Bronchial epithelial cell (primary cell): ENCODE data around the gene PPM1K. TPM values are rescaled to one million over a fixed set of nuclear protein-coding genes. Genes with fewer than 3 reads are reported as not detected.

Experiments used
- DNase-seq: peaks from one replicate; pipeline ENCODE4 v3.0.0-alpha.2; 2010; ENCODE audit warnings: low read depth
- FAIRE-seq: peaks from 2 replicates; lab custom pipeline; 2011; peaks lifted over from hg19 to GRCh38; lab: Jason Lieb, UNC
- H3K27me3 ChIP-seq: 2 replicates; pipeline ENCODE4 v1.5.1; 2011; ENCODE audit warnings: low read length; ENCODE audit not compliant: control insufficient read depth, insufficient read depth
- H3K36me3 ChIP-seq: 2 replicates; pipeline ENCODE4 v1.5.1; 2011; ENCODE audit warnings: low read length; ENCODE audit not compliant: control insufficient read depth, insufficient read depth
- H3K4me3 ChIP-seq: 2 replicates; pipeline ENCODE4 v1.5.1; 2011; ENCODE audit warnings: mild to moderate bottlenecking, low read depth, low read length, control low read depth
- total RNA-seq: library from RNA; depleted of rRNA; stranded (reverse); fragments of >200 nt; gene quantifications from 2 replicates; pipeline ENCODE4 v1.2.1, GENCODE V29; 2014
- TF ChIP-seq, protein P1 (sequence below): IDR thresholded peaks from 2 replicates; pipeline ENCODE4 v1.5.1; 2011; ENCODE audit warnings: mild to moderate bottlenecking, moderate library complexity, low read length, control low read depth, inconsistent platforms; ENCODE audit not compliant: insufficient read depth, severe bottlenecking

The PPM1K gene
- total RNA-seq, 1 donor from 2014 or later = 9.5 TPM

DNA sequence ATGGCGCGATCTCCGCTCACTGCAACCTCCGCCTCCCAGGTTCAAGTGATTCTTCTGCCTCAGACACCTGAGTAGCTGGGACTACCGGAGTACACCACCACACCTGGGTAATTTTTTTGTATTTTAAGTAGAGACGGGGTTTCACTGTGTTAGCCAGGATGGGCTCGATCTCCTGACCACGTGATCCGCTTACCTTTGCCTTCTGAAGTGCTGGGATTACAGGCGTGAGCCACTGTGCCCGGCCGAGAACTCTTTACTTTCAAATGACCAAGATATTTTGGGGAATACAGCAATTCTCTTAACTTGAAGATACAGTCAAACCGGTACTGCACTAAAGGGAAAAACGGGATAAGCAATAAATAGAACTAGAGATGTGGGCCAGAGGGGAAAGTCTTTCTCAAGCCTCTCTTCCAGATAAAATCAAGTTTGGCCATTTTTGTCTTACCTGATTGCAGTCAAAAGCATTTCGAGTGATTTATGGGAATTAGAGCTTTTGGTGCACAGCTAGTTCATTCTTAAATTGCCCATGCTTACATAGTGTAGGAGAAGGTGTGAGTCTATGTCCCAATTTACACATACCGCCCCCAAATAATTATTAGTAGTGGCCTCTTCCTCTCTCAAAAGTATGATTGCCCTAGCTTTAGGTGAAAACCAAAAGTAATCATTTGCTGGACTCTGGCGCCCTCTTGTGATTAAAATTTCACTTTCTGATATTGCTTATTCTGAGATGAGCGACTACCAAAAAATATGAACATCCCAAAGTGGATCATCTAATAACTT, 72.7 kb downstream of the PPM1K start:
- H3K36me3 ChIP-seq = no peaks in the 10 kb centered on the region
- FAIRE-seq = no peak
- no peaks in the 10 kb centered on the region for H3K27me3 ChIP-seq
- peak; percentile 34 for DNase-seq
- no peak overlapping the region for H3K4me3 ChIP-seq
- TF ChIP-seq, protein P1, sequence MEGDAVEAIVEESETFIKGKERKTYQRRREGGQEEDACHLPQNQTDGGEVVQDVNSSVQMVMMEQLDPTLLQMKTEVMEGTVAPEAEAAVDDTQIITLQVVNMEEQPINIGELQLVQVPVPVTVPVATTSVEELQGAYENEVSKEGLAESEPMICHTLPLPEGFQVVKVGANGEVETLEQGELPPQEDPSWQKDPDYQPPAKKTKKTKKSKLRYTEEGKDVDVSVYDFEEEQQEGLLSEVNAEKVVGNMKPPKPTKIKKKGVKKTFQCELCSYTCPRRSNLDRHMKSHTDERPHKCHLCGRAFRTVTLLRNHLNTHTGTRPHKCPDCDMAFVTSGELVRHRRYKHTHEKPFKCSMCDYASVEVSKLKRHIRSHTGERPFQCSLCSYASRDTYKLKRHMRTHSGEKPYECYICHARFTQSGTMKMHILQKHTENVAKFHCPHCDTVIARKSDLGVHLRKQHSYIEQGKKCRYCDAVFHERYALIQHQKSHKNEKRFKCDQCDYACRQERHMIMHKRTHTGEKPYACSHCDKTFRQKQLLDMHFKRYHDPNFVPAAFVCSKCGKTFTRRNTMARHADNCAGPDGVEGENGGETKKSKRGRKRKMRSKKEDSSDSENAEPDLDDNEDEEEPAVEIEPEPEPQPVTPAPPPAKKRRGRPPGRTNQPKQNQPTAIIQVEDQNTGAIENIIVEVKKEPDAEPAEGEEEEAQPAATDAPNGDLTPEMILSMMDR = peak; percentile 56

DNA sequence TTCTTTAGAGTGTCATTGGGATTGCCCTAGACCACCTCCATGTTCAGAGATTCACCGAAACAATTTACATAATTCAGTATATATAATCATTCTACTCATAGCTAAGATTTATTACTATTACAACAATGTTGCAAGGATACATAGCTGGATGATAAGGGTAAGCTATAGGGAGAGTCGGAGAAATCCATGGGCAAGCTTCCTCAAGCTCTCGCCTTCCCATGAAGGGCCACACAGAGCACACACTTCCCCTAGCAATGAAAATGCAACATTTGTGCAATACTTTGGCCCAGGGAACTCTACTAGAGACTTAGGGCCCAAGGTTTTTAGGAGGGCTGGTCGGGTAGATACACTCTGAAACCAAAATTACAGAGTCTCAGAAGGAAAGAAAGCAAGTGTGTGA, 76.2 kb downstream of the PPM1K start:
- no peaks in the 10 kb centered on the region for H3K27me3 ChIP-seq
- no peak overlapping the region for H3K4me3 ChIP-seq
- H3K36me3 ChIP-seq = no peaks in the 10 kb centered on the region
- DNase-seq (no peak), FAIRE-seq (no peak)
- TF ChIP-seq, protein P1 = no peak

Other genes with a start within 250 kb of the PPM1K start
- under 0.01 and 0.38 TPM in 2 replicates for gene ABCG2, start 125.9 kb downstream of the PPM1K start, total RNA-seq
- 1.1 and 2.2 TPM in 2 replicates for gene HERC6, start 94.3 kb upstream of the PPM1K start, total RNA-seq
- under 0.01 and 0.13 TPM in 2 replicates for gene HERC5, start 172.6 kb upstream of the PPM1K start, total RNA-seq
- 53.2 and 90.4 TPM in 2 replicates for gene PYURF, start 239.2 kb upstream of the PPM1K start, total RNA-seq